NT2/D1 (cell line): ENCODE data around the gene PI4KB.

Source experiments
- YY1 ChIP-seq: IDR thresholded peaks from 2 replicates; pipeline ENCODE4 v1.6.1; 2011; ENCODE audit not compliant: insufficient read length, insufficient read depth
- ZNF274 ChIP-seq: IDR thresholded peaks from 2 replicates; pipeline ENCODE4 v1.6.1; 2011; ENCODE audit warnings: mild to moderate bottlenecking, low read depth, low read length

- TF ChIP-seq ZNF274 (no peak), YY1 (no peak)
Observed at GRCh38 chr1:151325646-151326429, 1.4 kb downstream of the PI4KB start.
